HG03521 (cell line): ENCODE results near the gene ENPP7.

Experiments used
- ATAC-seq: cut with Tn5 transposase; IDR thresholded peaks from one replicate; pipeline ENCODE4 v1.9.1; 2021; ENCODE audit warnings: mild to moderate bottlenecking, moderate library complexity; ENCODE audit not compliant: unreplicated experiment

The ENPP7 gene

DNA sequence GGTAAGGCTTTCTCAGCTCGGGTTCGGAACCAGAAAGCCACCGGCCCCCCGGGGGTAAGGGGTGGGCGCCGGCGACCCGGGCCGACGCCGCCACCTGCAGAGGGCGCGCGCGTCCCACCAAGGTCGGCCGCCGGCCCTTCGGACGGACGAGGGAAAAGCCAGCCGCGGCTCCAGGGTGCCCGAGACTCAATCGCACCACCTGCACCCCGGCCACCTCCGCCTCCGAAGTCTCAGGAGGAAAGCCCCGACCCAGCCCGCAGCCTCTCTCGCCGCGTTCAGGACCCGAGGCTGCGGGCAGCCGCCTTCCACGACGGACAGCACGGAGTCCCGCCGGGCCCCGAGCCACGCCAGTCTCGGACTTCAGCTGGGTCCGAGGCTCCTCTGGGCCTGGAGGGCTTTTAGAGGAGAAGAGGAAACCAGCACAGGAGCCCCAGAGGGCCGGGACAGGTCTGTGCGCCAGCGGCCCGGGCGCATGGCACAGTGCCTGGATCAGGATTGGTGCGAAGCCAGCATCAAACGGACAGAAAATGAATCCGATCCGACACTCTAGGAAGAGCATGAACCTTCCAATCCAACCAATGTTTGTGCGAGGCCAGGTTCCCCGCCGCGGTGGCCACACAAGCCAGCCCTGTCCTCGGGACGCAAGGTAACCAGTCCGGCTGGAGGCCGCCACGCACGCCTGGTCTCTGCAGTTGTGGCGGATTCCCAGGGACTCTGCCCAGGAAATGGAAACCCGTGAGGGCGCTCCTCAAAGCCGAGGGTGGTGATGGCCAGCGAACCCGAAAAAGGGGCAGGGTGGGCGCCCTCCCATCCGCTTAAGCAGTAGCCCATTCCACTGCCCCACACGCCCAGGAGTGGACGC lies 59.4 kb downstream of the ENPP7 start:
- ATAC-seq: no peak

DNA sequence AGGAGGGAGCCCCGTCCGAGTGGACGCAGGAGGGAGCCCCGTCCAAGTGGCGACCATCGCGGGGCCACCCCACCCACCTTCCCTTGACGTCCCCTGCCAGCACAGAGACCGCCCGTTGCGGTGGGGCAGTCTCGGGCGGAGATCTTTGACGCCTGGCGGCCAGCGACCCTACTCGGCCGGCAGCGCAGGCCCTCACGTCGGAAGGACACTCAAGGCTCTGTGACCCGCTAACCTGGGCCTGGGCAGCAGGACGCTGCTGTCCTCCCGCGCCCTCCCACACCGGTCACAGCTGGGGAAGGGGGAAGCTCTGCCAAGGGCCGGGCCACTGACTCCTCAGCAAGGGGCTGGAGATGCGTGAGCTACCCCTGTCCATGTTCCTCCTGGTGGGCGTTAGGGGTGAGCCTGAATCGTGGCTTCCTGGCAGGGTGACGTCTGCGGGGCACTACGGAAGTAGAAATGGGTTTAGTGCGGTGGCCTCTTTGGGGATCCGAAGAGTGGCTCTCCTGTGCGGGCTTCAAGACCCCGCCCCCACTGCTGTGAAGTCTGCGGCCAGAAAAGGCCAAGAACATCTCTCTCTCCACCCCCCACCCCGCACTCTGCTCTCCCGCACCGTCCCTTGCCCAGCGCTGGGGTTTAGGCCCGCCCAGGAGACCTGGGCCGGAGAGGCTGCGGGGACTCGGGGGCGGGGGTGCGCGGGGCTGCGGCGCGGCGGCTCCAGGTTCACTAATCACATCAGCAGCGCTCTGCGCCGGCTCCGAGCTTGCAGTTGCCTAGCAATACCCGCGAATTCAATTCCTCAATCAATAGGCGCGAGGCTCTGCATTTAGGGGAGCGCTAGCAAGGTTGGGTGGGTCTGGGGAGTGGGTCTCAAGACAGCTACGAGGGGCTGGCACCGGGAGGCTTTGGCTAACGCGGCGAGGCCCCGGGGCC lies 60.3 kb downstream of the ENPP7 start:
- no peak for ATAC-seq

DNA sequence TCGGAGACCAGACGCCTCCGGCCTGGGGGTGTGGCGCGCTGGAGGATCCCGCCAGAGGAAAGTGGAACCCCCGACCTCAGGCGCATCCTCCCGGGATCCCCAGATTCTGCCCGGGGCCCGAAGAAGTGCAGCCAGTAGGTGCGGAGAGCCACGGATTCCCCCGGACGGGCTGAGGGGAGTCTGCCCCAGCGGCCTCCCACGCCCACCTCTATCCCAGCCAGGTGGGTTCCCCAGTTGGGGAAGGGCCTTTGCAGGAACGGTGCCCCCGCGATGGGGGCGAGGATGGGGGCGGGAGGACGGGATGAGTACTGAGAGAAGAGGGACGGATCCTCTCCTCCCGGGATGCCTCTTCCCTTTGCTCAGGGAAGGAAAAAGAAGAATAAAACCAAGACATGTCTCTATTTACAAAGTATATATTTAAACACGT lies 61.0 kb downstream of the ENPP7 start:
- no peak for ATAC-seq
